Heart right ventricle (tissue), 16 donors: ENCODE data around the gene AOAH. TPM values are rescaled to one million over a fixed set of nuclear protein-coding genes. Genes with fewer than 3 reads are reported as not detected.
"Not testable (repeated sequence)": the region's sequence is repeated elsewhere in the genome, so short reads cannot be mapped to it uniquely, and the experiment has no call there.

ENCODE experiments used
- ATAC-seq, 8 donors: fragments of 200-7000 bp; cut with Tn5 transposase; one replicate each; pipeline ENCODE4 v1.9.1; 2020; ENCODE audit warnings: mild to moderate bottlenecking in 8 of 8, moderate library complexity in 8 of 8, moderate number of reproducible peaks in 1 of 8
- DNase-seq, 2 donors: peaks; one replicate each; pipeline ENCODE4 v3.0.0-alpha.2; 2020
- H3K27ac ChIP-seq, 10 donors: fragments of 200-600 bp; sonication (generic) in 2 of 10; one replicate each; pipeline versions ENCODE4 v1.5.0 to v1.8.0; 2020 to 2022; ENCODE audit warnings: mild to moderate bottlenecking in 3 of 10
- H3K27me3 ChIP-seq, 7 donors: fragments of 200-600 bp; one replicate each; pipeline ENCODE4 v1.8.0; 2021 to 2022; ENCODE audit warnings: mild to moderate bottlenecking in 2 of 7
- H3K36me3 ChIP-seq, 9 donors: fragments of 200-600 bp; sonication (generic) in 1 of 9; one replicate each; pipeline versions ENCODE4 v1.5.0 to v1.8.0; 2020 to 2022; ENCODE audit warnings: mild to moderate bottlenecking in 2 of 9
- H3K4me1 ChIP-seq, 9 donors: fragments of 200-600 bp; sonication (generic) in 1 of 9; one replicate each; pipeline versions ENCODE4 v1.5.0 to v1.8.0; 2020 to 2022; ENCODE audit warnings: mild to moderate bottlenecking in 4 of 9
- H3K4me3 ChIP-seq, 10 donors: fragments of 200-600 bp; sonication (generic) in 2 of 10; one replicate each; pipeline versions ENCODE4 v1.5.0 to v1.8.0; 2020 to 2022; ENCODE audit warnings: mild to moderate bottlenecking in 7 of 10, moderate library complexity in 2 of 10
- H3K9me3 ChIP-seq, 11 donors: fragments of 200-600 bp in 10 of 11; sonication (generic) in 2 of 11; one replicate each; pipeline versions ENCODE4 v1.5.0 to v1.8.0; 2013 to 2022; ENCODE audit warnings: mild to moderate bottlenecking in 2 of 11, control low read depth in 1 of 11, moderate library complexity in 1 of 11
- WGBS, 2 donors: extraction: QIAGEN DNeasy Blood & Tissue Kit; methylation state at CpG; one replicate each; pipeline ENCODE4 v1.1.7; 2013; ENCODE audit warnings: inconsistent platforms in 1 of 2; 5-methylcytosine and 5-hydroxymethylcytosine counted together
- intact Hi-C, 10 donors: fragments of 100-400 bp; cut with DNase I; formaldehyde crosslinking; loops; one replicate each; pipeline versions ENCODE4 v1.11.1 to v1.14.2; 2022
- polyA plus RNA-seq, 2 donors: library from polyadenylated mRNA; stranded (reverse); fragments of 200-250 nt; gene quantifications; one replicate each; pipeline ENCODE4 v1.2.3, GENCODE V29; 2013
- total RNA-seq, 10 donors: library from RNA; stranded (reverse); fragmentation: NEBNext Ultra II Directional in 3 of 10; extraction: Animal tissue kit (Norgen Biotek cat#: 25700) in 3 of 10; gene quantifications; one replicate each; pipeline versions ENCODE4 v1.2.1 to v1.2.4, GENCODE V29; 2021 to 2023
- TF ChIP-seq, protein P1 (sequence below), 9 donors: fragments of 200-600 bp; sonication (generic) in 2 of 9; IDR thresholded peaks; one replicate each; pipeline versions ENCODE4 v1.5.0 to v1.8.0; 2021 to 2022; ENCODE audit warnings: antibody characterized with exemption in 9 of 9, mild to moderate bottlenecking in 5 of 9, moderate library complexity in 1 of 9
- donor health status: Arrhythmogenic right ventricular cardiomyopathy.
- donor health status: ischemic (EF 13 %, LVEDD 7.1; RV severe dilation, severe dysfunction).
- donor health status: healthy with polysubstance abuse.
- donor health status: DM: no; HTN: yes; CAD: no.
- donor health status: DM: no; HTN: no; CAD: no.
- donor health status: ischemic (EF 25% LVEDD 6.9; RV normal size, moderate dysfunction).
- donor health status: ischemic (EF 25% LVEDD 5.7; RV mildly dilated, moderate dysfunction).
- donor health status: healthy.
- donor health status: DM: yes; HTN: yes; CAD: no.
- donor health status: Ischemic cardiomyopathy.
- donor health status: ischemic (EF 35%, LVEDD 5.7; RV mildly dilated, moderate dysfunction).
- donor health status: nonischemic (EF 11% LVEDD 7.7; RV severe dilation, severe dysfunction).
- donor health status: DM: yes; HTN: yes; CAD: no.
- donor health status: PGD.
- donor health status: ischemic (EF 29% LVEDD 5.4; RV normal size, mild dysfunction).
- donor health status: nonischemic (EF 23%, LVEDD 6.1; RV moderate dilation, normal function).

Gene AOAH
- total and polyA plus RNA-seq, 12 donors: 0.70 to 19.5 (median 1.6) TPM

DNA sequence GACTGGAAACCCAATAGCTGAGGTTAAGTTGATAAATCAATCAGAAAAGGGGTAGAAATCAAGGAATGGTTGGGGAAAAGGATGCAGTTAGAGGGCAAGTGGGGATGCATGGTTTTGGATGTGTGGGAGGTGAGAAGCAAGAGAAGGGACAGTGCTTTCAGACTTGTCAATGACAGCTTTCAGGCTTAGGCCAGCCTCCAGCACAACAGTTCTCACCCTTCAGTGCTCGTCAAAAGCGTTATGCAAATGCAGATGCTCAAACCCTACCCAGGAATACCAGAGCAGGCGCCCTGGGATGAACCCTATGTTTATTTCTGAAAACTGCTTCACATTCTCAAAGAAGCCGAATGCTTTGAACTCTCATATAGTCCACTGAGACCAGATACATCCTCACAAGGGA is 74.0 kb downstream of the AOAH start:
- intact Hi-C loops: no loop called here
- ATAC-seq (no peak), DNase-seq (no peak)
- Histone ChIP-seq H3K27me3 (no peaks in the 10 kb centered on the region), H3K36me3 (peaks cover 0 to 14% (median 0%) of the 10 kb centered on the region in 9 donors), H3K27ac (no peak overlapping the region), H3K4me1 (peaks cover 0 to 3% (median 0%) of the 10 kb centered on the region in 9 donors), H3K4me3 (no peak overlapping the region), H3K9me3 (no peaks in the 10 kb centered on the region)
- TF ChIP-seq, protein P1, sequence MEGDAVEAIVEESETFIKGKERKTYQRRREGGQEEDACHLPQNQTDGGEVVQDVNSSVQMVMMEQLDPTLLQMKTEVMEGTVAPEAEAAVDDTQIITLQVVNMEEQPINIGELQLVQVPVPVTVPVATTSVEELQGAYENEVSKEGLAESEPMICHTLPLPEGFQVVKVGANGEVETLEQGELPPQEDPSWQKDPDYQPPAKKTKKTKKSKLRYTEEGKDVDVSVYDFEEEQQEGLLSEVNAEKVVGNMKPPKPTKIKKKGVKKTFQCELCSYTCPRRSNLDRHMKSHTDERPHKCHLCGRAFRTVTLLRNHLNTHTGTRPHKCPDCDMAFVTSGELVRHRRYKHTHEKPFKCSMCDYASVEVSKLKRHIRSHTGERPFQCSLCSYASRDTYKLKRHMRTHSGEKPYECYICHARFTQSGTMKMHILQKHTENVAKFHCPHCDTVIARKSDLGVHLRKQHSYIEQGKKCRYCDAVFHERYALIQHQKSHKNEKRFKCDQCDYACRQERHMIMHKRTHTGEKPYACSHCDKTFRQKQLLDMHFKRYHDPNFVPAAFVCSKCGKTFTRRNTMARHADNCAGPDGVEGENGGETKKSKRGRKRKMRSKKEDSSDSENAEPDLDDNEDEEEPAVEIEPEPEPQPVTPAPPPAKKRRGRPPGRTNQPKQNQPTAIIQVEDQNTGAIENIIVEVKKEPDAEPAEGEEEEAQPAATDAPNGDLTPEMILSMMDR (IDR thresholded peaks at IDR 0.05): no peak
- 90 to 93% methylated on average over 4 of the region's 4 CpGs for WGBS, 2 donors

DNA sequence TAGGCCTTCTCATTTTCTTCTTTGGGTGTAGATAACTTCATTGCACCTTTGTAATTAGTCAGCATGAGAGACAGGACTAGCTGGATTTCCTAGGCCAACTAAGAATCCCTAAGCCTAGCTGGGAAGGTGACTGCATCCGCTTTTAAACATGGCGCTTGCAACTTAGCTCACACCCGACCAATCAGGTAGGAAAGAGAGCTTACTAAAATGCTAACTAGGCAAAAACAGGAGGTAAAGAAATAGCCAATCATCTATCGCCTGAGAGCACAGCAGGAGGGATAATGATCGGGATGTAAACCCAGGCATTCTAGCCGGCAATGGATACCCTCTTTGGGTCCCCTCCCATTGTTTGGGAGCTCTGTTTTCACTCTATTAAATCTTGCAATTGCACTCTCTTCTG is 75.0 kb downstream of the AOAH start:
- intact Hi-C loops, ATAC-seq, DNase-seq, H3K9me3 ChIP-seq, H3K4me3 ChIP-seq, H3K27ac ChIP-seq, H3K27me3 ChIP-seq, H3K4me1 ChIP-seq: not testable (repeated sequence)
- 95 to 96% methylated on average over 6 of the region's 6 CpGs for WGBS, 2 donors
- peaks cover 0 to 13% (median 0%) of the 10 kb centered on the region in 9 donors for H3K36me3 ChIP-seq

- Histone ChIP-seq H3K4me3 (no peak overlapping the region), H3K27me3 (no peaks in the 10 kb centered on the region), H3K27ac (no peak overlapping the region), H3K9me3 (no peaks in the 10 kb centered on the region), H3K4me1 (peaks cover 0 to 3% (median 0%) of the 10 kb centered on the region in 9 donors), H3K36me3 (peaks cover 0 to 5% (median 0%) of the 10 kb centered on the region in 9 donors)
- no peak for ATAC-seq
- DNase-seq: no peak
- TF ChIP-seq, protein P1 (IDR thresholded peaks at IDR 0.05): no peak
- intact Hi-C loops: no loop called here
These were observed 75.9 kb downstream of the AOAH start for GRCh38 chr7:36648441-36648840.

GRCh38 chr7:36644625-36645422 is 79.5 kb downstream of the AOAH start:
- Histone ChIP-seq H3K27me3 (no peaks in the 10 kb centered on the region), H3K36me3 (no peaks in the 10 kb centered on the region), H3K4me3 (no peak overlapping the region), H3K27ac (no peak overlapping the region), H3K9me3 (no peaks in the 10 kb centered on the region), H3K4me1 (no peaks in the 10 kb centered on the region)
- 73 to 79% methylated on average over 4 of the region's 4 CpGs for WGBS, 2 donors
- intact Hi-C loops: no loop called here
- DNase-seq (no peak), ATAC-seq (no peak)
- TF ChIP-seq, protein P1 (IDR thresholded peaks at IDR 0.05): no peak

DNA sequence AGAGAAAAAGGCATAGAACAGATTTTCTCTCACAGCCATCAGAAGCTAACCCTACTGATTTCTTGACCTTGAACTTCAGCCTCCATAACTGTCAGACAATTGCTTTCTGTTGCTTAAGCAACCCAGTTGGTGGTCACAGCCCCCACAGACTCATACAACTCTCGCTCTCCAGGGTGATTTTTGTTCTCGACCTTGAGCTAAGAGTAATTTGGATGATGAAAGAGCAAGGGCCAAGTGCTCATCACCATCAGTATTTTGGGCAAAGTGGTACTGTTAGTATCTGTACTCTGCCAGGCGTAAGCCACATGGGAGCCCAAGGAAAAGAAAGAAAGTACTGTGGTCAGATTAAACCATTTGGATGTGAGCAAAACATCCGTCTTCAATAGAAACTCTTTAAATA is 81.9 kb downstream of the AOAH start:
- no peak for ATAC-seq

More for the DNA sequence above, 81.9 kb downstream of the AOAH start:
- H3K9me3 ChIP-seq: no peaks in the 10 kb centered on the region
- H3K27ac ChIP-seq: no peak overlapping the region
- H3K4me3 ChIP-seq: no peak overlapping the region
- intact Hi-C loops: no loop called here
- 87 to 89% methylated on average over 4 of the region's 4 CpGs for WGBS, 2 donors
- H3K27me3 ChIP-seq: no peaks in the 10 kb centered on the region
- TF ChIP-seq, protein P1 (IDR thresholded peaks at IDR 0.05): no peak
- H3K4me1 ChIP-seq: peaks cover 0 to 3% (median 0%) of the 10 kb centered on the region in 9 donors
- peaks cover 0 to 5% (median 0%) of the 10 kb centered on the region in 9 donors for H3K36me3 ChIP-seq
- no peak for DNase-seq
